Right lung (tissue), 5 donors: ENCODE data around the gene MAPK12. TPM values are rescaled to one million over a fixed set of nuclear protein-coding genes. Genes with fewer than 3 reads are reported as not detected.

Experiments used
- polyA plus RNA-seq, 5 donors: library from polyadenylated mRNA; unstranded; fragments of 120-200 nt; gene quantifications; one replicate each; pipeline versions ENCODE4 v1.2.1 to v1.2.3, GENCODE V29; 2013; ENCODE audit warnings: inconsistent platforms in 1 of 5, low replicate concordance in 1 of 5; ENCODE audit not compliant: insufficient read length in 5 of 5, insufficient read depth in 1 of 5

Gene MAPK12
- polyA plus RNA-seq, 5 donors = 12.7 to 31.8 (median 25.8) TPM

Other genes with a start within 250 kb of the MAPK12 start
- under 1 TPM in 3 of 5 donors, not detected in 2; 0.08 to 0.15 (median 0.09) TPM for gene IL17REL, start 248.9 kb downstream of the MAPK12 start, polyA plus RNA-seq
- gene TTLL8, start 203.4 kb downstream of the MAPK12 start, polyA plus RNA-seq = not detected
- 1 to 10 TPM; 1.4 to 2.4 (median 2.0) TPM for gene MLC1, start 176.3 kb downstream of the MAPK12 start, polyA plus RNA-seq
- gene MOV10L1, start 171.7 kb downstream of the MAPK12 start, polyA plus RNA-seq = 1 to 10 TPM; 1.4 to 3.8 (median 2.1) TPM
- 1 to 10 TPM in 1 of 5 donors, under 1 TPM in 4; 0.38 to 1.0 (median 0.61) TPM for gene PANX2, start 91.0 kb downstream of the MAPK12 start, polyA plus RNA-seq
- 10 to 100 TPM; 14.0 to 32.3 (median 23.3) TPM for gene TRABD, start 75.8 kb downstream of the MAPK12 start, polyA plus RNA-seq
- 10 to 100 TPM; 14.0 to 31.3 (median 22.2) TPM for gene SELENOO, start 60.7 kb downstream of the MAPK12 start, polyA plus RNA-seq
- 10 to 100 TPM; 32.3 to 45.7 (median 44.8) TPM for gene TUBGCP6, start 16.7 kb downstream of the MAPK12 start, polyA plus RNA-seq
- gene HDAC10, start 10.4 kb downstream of the MAPK12 start, polyA plus RNA-seq = 10 to 100 TPM; 19.2 to 42.5 (median 33.6) TPM
- gene MAPK11, start 8.7 kb upstream of the MAPK12 start, polyA plus RNA-seq = 10 to 100 TPM; 12.2 to 20.1 (median 13.3) TPM
- gene PLXNB2, start 46.0 kb upstream of the MAPK12 start, polyA plus RNA-seq = 100 to 1,000 TPM in 4 of 5 donors, 10 to 100 TPM in 1; 96.7 to 147 (median 137) TPM
- gene DENND6B, start 65.3 kb upstream of the MAPK12 start, polyA plus RNA-seq = 10 to 100 TPM in 4 of 5 donors, 1 to 10 TPM in 1; 9.3 to 18.0 (median 13.5) TPM
- gene PPP6R2, start 81.6 kb upstream of the MAPK12 start, polyA plus RNA-seq = 10 to 100 TPM; 33.1 to 54.7 (median 41.0) TPM
- 10 to 100 TPM; 22.9 to 48.0 (median 37.1) TPM for gene SBF1, start 213.4 kb upstream of the MAPK12 start, polyA plus RNA-seq
- gene ADM2, start 219.9 kb upstream of the MAPK12 start, polyA plus RNA-seq = under 1 TPM; 0.21 to 0.85 (median 0.37) TPM
- gene MIOX, start 225.2 kb upstream of the MAPK12 start, polyA plus RNA-seq = under 1 TPM in 3 of 5 donors, not detected in 2; 0.08 to 0.18 (median 0.08) TPM
- 10 to 100 TPM; 26.9 to 75.0 (median 45.1) TPM for gene LMF2, start 246.0 kb upstream of the MAPK12 start, polyA plus RNA-seq
- 10 to 100 TPM; 35.9 to 54.8 (median 43.3) TPM for gene NCAPH2, start 246.5 kb upstream of the MAPK12 start, polyA plus RNA-seq